Testis (tissue), 3 donors: Measurements from ENCODE around the gene NAGS. TPM values are rescaled to one million over a fixed set of nuclear protein-coding genes. Genes with fewer than 3 reads are reported as not detected.

Experiments used
- DNase-seq: peaks from one replicate; pipeline ENCODE4 v3.0.0-alpha.2; 2019
- H3K27ac ChIP-seq, 2 donors: fragments of 200-600 bp; sonication (generic); one replicate each; pipeline ENCODE4 v1.5.1; 2019
- H3K27me3 ChIP-seq: fragments of 200-600 bp; sonication (generic); one replicate; pipeline ENCODE4 v1.5.1; 2019
- H3K36me3 ChIP-seq: fragments of 200-600 bp; sonication (generic); one replicate; pipeline ENCODE4 v1.5.1; 2017; ENCODE audit warnings: low read depth; ENCODE audit errors: missing control alignments
- H3K4me1 ChIP-seq: fragments of 200-600 bp; sonication (generic); one replicate; pipeline ENCODE4 v1.5.1; 2019
- H3K4me3 ChIP-seq, 2 donors: fragments of 200-600 bp; sonication (generic); one replicate each; pipeline ENCODE4 v1.5.1; 2017 to 2019
- H3K9me3 ChIP-seq: fragments of 200-600 bp; sonication (generic); one replicate; pipeline ENCODE4 v1.5.1; 2017
- CTCF ChIP-seq, 3 experiments: fragments of 450-650 bp in 2 of 3; fragments of 200-600 bp in 1 of 3; sonication (generic) in 1 of 3; IDR thresholded peaks; one replicate each; pipeline ENCODE4 v1.5.1; 2016 to 2019; ENCODE audit warnings: antibody characterized with exemption in 3 of 3, mild to moderate bottlenecking in 2 of 3, moderate library complexity in 1 of 3
- POLR2A ChIP-seq: fragments of 450-650 bp; IDR thresholded peaks from one replicate; pipeline ENCODE4 v1.6.1; 2017; ENCODE audit warnings: antibody characterized with exemption, mild to moderate bottlenecking, moderate library complexity
- WGBS, 2 donors: methylation state at CpG; one replicate each; pipeline ENCODE4 v1.1.5; 2018; 5-methylcytosine and 5-hydroxymethylcytosine counted together
- intact Hi-C: fragments of 100-400 bp; cut with DNase I; formaldehyde crosslinking; loops from one replicate; pipeline ENCODE4 v1.15.1; 2023; ENCODE audit warnings: low total_unique reads
- polyA plus RNA-seq: library from polyadenylated mRNA; stranded (reverse); fragments of 350-450 nt; fragmentation: Illumina TruSeq; extraction: RNeasy Lipid Tissue Mini Kit (QIAGEN cat#74804); gene quantifications from one replicate; pipeline ENCODE4 v1.2.3, GENCODE V29; 2014; ENCODE audit warnings: low read depth, low replicate concordance; ENCODE audit not compliant: insufficient read depth
- small RNA-seq, 2 donors: library from RNA; depleted of rRNA; stranded (forward); fragments of <200 nt; gene quantifications; one replicate each; pipeline ENCODE3, GENCODE V24; 2016
- total RNA-seq, 2 donors: library from RNA; depleted of rRNA; stranded (reverse); fragments of >200 nt; gene quantifications; one replicate each; pipeline ENCODE4 v1.2.3, GENCODE V29; 2016

The NAGS gene
- total and polyA plus RNA-seq, 3 donors from 2014 or later, result 2.5 to 6.5 (median 3.1) TPM

DNA sequence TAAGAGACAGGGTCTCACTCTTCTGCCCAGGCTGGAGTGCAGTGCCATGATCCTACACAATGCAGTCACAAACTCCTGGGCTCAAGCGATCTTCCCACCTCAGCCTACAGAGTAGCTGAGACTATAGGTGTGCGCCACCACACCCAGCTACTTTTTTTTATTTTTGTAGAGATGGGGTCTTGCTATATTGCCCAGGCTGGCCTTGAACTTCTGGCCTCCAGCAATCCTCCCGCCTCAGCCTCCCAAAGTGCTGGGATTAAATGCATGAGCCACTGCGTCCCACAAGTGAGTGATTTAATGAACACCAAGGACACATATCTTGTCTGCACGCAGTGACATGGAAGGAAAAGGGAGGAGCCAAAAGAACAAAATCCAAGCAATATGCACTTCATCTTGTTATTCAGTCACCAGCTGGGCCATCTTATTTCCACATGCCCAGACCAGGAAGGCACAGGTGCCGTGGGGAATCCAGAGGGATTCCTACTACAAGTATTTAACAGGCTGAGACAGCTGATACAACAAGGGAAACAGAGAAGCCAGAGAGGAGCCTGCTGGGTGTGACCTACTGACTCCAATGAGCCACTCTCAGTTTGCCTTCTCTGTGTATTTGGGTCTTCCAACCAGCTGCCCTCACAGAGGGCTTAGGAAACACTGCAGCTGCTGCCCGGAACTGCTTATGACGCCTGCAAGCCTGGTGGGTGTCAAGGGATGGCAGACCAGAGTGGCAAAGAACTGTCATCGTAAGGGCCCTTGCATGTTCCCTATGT, 45.1 kb downstream of the NAGS start:
- Histone ChIP-seq H3K27me3 (no peaks in the 10 kb centered on the region), H3K4me1 (no peaks in the 10 kb centered on the region), H3K36me3 (no peaks in the 10 kb centered on the region), H3K9me3 (no peaks in the 10 kb centered on the region), H3K4me3 (no peak overlapping the region), H3K27ac (no peak overlapping the region)
- intact Hi-C loops, result no loop called here
- no peak for DNase-seq
- 91 to 92% methylated on average over 9 of the region's 9 CpGs for WGBS, 2 donors
- no peak for TF ChIP-seq POLR2A
- no peak for TF ChIP-seq CTCF (IDR thresholded peaks at IDR 0.05)

DNA sequence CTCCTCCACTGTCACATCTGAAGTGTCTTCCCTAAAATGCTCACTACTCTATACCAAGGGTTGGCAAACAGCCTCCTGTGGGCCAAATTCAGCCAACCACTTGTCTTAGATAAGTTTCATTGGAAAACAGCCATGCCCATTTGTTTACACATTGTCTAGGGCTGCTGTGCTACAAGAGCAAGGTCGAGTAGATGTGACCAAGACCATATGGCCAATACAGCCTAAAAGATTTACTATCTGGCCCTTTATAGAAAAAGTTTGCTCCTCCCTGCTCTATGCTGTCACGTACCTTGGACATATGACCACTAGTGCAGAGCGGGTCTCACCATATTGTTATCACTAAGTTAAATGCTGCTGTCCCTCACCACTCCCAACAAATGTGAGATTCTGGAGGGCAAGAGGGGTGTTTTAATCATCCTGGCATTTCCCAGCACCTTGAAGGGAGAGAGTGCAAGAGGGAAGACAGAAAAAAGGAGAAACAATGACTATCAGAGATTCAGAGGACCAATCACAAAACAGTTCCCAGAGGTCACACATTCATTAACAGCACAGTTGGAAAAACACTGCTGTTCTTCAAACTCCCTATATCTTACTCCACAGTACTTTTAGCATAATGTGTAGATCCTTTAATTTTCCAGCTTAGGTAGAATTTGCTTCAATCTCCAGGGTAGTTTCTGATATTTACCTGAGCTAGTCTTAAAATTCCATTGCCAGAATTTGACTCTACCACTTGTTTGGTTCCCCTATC, 48.9 kb downstream of the NAGS start:
- Histone ChIP-seq H3K27ac (no peak overlapping the region), H3K9me3 (no peaks in the 10 kb centered on the region), H3K27me3 (no peaks in the 10 kb centered on the region), H3K4me1 (no peaks in the 10 kb centered on the region), H3K4me3 (no peak overlapping the region), H3K36me3 (no peaks in the 10 kb centered on the region)
- WGBS, 2 donors, result 58 to 71% methylated on average over 3 of the region's 3 CpGs
- intact Hi-C loops, result no loop called here
- DNase-seq, result no peak
- TF ChIP-seq CTCF (IDR thresholded peaks at IDR 0.05) (no peak), POLR2A (no peak)

Small RNA genes lying within 50 kb of the gene (small RNA-seq; reads per million reads assigned to genes)
- gene RF00012, result 0 reads per million in 2 donors

Other genes with a start within 250 kb of the NAGS start
- gene SOST, start 245.8 kb upstream of the NAGS start, total RNA-seq, result under 1 TPM in 1 of 2 donors, not detected in 1; 0.24 TPM
- not detected for gene SOST, start 245.8 kb upstream of the NAGS start, polyA plus RNA-seq
- gene DUSP3, start 225.6 kb upstream of the NAGS start, total RNA-seq, result 10 to 100 TPM; 59.2 to 75.1 TPM
- 54.8 TPM for gene DUSP3, start 225.6 kb upstream of the NAGS start, polyA plus RNA-seq
- gene CFAP97D1, start 224.2 kb upstream of the NAGS start, total RNA-seq, result 10 to 100 TPM in 1 of 2 donors, 1 to 10 TPM in 1; 6.3 to 20.0 TPM
- gene CFAP97D1, start 224.2 kb upstream of the NAGS start, polyA plus RNA-seq, result 32.4 TPM
- 10 to 100 TPM; 16.7 to 18.2 TPM for gene MPP3, start 171.5 kb upstream of the NAGS start, total RNA-seq
- 5.9 TPM for gene MPP3, start 171.5 kb upstream of the NAGS start, polyA plus RNA-seq
- 10 to 100 TPM; 48.4 to 53.9 TPM for gene CD300LG, start 157.4 kb upstream of the NAGS start, total RNA-seq
- gene CD300LG, start 157.4 kb upstream of the NAGS start, polyA plus RNA-seq, result 49.2 TPM
- gene MPP2, start 97.1 kb upstream of the NAGS start, total RNA-seq, result 10 to 100 TPM; 25.1 to 25.8 TPM
- gene MPP2, start 97.1 kb upstream of the NAGS start, polyA plus RNA-seq, result 31.4 TPM
- gene PPY, start 62.1 kb upstream of the NAGS start, total RNA-seq, result not detected
- 0.99 TPM for gene PPY, start 62.1 kb upstream of the NAGS start, polyA plus RNA-seq
- gene PYY, start 50.7 kb upstream of the NAGS start, total RNA-seq, result under 1 TPM in 1 of 2 donors, not detected in 1; 0.37 TPM
- 1.5 TPM for gene PYY, start 50.7 kb upstream of the NAGS start, polyA plus RNA-seq
- gene TMEM101, start 10.3 kb downstream of the NAGS start, total RNA-seq, result 10 to 100 TPM; 38.4 to 63.3 TPM
- gene TMEM101, start 10.3 kb downstream of the NAGS start, polyA plus RNA-seq, result 51.1 TPM
- gene LSM12, start 62.0 kb downstream of the NAGS start, total RNA-seq, result 10 to 100 TPM; 52.7 to 74.4 TPM
- gene LSM12, start 62.0 kb downstream of the NAGS start, polyA plus RNA-seq, result 57.6 TPM
- 10 to 100 TPM; 58.0 to 85.5 TPM for gene G6PC3, start 66.1 kb downstream of the NAGS start, total RNA-seq
- gene G6PC3, start 66.1 kb downstream of the NAGS start, polyA plus RNA-seq, result 109 TPM
- gene HDAC5, start 119.0 kb downstream of the NAGS start, total RNA-seq, result 100 to 1,000 TPM in 1 of 2 donors, 10 to 100 TPM in 1; 94.1 to 141 TPM
- gene HDAC5, start 119.0 kb downstream of the NAGS start, polyA plus RNA-seq, result 43.3 TPM
- gene HROB, start 137.3 kb downstream of the NAGS start, total RNA-seq, result 10 to 100 TPM; 20.0 to 20.2 TPM
- 22.7 TPM for gene HROB, start 137.3 kb downstream of the NAGS start, polyA plus RNA-seq
- gene ASB16, start 166.1 kb downstream of the NAGS start, total RNA-seq, result 1 to 10 TPM; 2.5 to 5.7 TPM
- gene ASB16, start 166.1 kb downstream of the NAGS start, polyA plus RNA-seq, result 0.86 TPM
- 10 to 100 TPM; 60.0 to 63.1 TPM for gene TMUB2, start 182.3 kb downstream of the NAGS start, total RNA-seq
- 76.7 TPM for gene TMUB2, start 182.3 kb downstream of the NAGS start, polyA plus RNA-seq
- 100 to 1,000 TPM; 100 to 101 TPM for gene ATXN7L3, start 195.3 kb downstream of the NAGS start, total RNA-seq
- 76.5 TPM for gene ATXN7L3, start 195.3 kb downstream of the NAGS start, polyA plus RNA-seq
- gene UBTF, start 215.1 kb downstream of the NAGS start, total RNA-seq, result 10 to 100 TPM; 69.6 to 78.7 TPM
- 54.2 TPM for gene UBTF, start 215.1 kb downstream of the NAGS start, polyA plus RNA-seq